ENCODE measurements around the gene DTWD1. TPM values are rescaled to one million over a fixed set of nuclear protein-coding genes. Genes with fewer than 3 reads are reported as not detected.

DTWD1 gene
- total RNA-seq, 1 experiment from 2014 or later: 32.5 TPM

GRCh38 chr15:49692514-49693090 lies 71.8 kb downstream of the DTWD1 start (continued):
- TF ChIP-seq USF1 (CRISPR knock-in tag; IDR thresholded peaks at IDR 0.05): no peak
- TF ChIP-seq HMGXB4 (CRISPR knock-in tag; IDR thresholded peaks at IDR 0.05): no peak

- H3K4me1 Mint-ChIP-seq: peaks cover 6% of the 10 kb centered on the region
- no peaks in the 10 kb centered on the region for H3K9me3 Mint-ChIP-seq
- DNase-seq (ENCODE audit: low spot score) (no peak), ATAC-seq (no peak)
- POLR2A ChIA-PET: no interaction called here
- no peaks in the 10 kb centered on the region for H3K36me3 Mint-ChIP-seq
- no peaks in the 10 kb centered on the region for H3K27me3 Mint-ChIP-seq (ENCODE audit: low read depth)
- CTCF ChIA-PET: no interaction called here
- H3K4me3 Mint-ChIP-seq: no peak overlapping the region
- no peak overlapping the region for H3K27ac Mint-ChIP-seq
- no peak for TF ChIP-seq JUN (CRISPR knock-in tag; IDR thresholded peaks at IDR 0.05)
- TF ChIP-seq NR1H2 (CRISPR knock-in tag; IDR thresholded peaks at IDR 0.05): no peak
- TF ChIP-seq ZMAT4 (CRISPR knock-in tag; IDR thresholded peaks at IDR 0.05): no peak
- TF ChIP-seq NFE2L1 (CRISPR knock-in tag; IDR thresholded peaks at IDR 0.05): no peak
- TF ChIP-seq HMGA2 (CRISPR knock-in tag; IDR thresholded peaks at IDR 0.05): no peak
- no peak for TF ChIP-seq CTCF (IDR thresholded peaks at IDR 0.05)
- no peak for TF ChIP-seq ZNF121 (CRISPR knock-in tag; IDR thresholded peaks at IDR 0.05)
- TF ChIP-seq E2F1 (CRISPR knock-in tag; IDR thresholded peaks at IDR 0.05): no peak
- no peak for TF ChIP-seq MLX (CRISPR knock-in tag; IDR thresholded peaks at IDR 0.05)
- no peak for TF ChIP-seq E2F4 (CRISPR knock-in tag; IDR thresholded peaks at IDR 0.05; ENCODE audit: borderline replicate concordance, low read depth)
- no peak for TF ChIP-seq ZNF512 (CRISPR knock-in tag; IDR thresholded peaks at IDR 0.05; ENCODE audit: borderline replicate concordance)
- TF ChIP-seq PRDM15 (CRISPR knock-in tag; IDR thresholded peaks at IDR 0.05): no peak
- TF ChIP-seq RORB (CRISPR knock-in tag; IDR thresholded peaks at IDR 0.05): no peak
- TF ChIP-seq ZNF281 (CRISPR knock-in tag; IDR thresholded peaks at IDR 0.05): no peak
- TF ChIP-seq E2F5 (CRISPR knock-in tag; IDR thresholded peaks at IDR 0.05): no peak
These were observed 72.7 kb downstream of the DTWD1 start for GRCh38 chr15:49693498-49693897.

All from WTC11 (cell line).